GM10248 (cell line): Measurements from ENCODE around the gene DCDC2C.

ENCODE experiments used
- CTCF ChIA-PET: fragments of 300-600 bp; sonication (Branson Sonifier 250); formaldehyde crosslinking; extraction: SDS; loops from one replicate; lab custom pipeline; 2021; ENCODE audit warnings: antibody characterized with exemption; lab: Yijun Ruan, JAX
- POLR2A ChIA-PET: fragments of 350-650 bp; sonication (Branson Sonifier 250); formaldehyde crosslinking; extraction: SDS; loops from one replicate; lab custom pipeline; 2020; ENCODE audit warnings: antibody characterized with exemption; lab: Yijun Ruan, JAX
- DNase-seq: peaks from one replicate; pipeline ENCODE4 v3.0.0; 2012; ENCODE audit errors: extremely low spot score
- TF ChIP-seq, protein P1 (sequence below): IDR thresholded peaks from 2 replicates; pipeline ENCODE4 v1.5.1; 2012; ENCODE audit warnings: mild to moderate bottlenecking, low read depth; ENCODE audit errors: extremely low read depth, missing control alignments, control extremely low read depth

DCDC2C gene

DNA sequence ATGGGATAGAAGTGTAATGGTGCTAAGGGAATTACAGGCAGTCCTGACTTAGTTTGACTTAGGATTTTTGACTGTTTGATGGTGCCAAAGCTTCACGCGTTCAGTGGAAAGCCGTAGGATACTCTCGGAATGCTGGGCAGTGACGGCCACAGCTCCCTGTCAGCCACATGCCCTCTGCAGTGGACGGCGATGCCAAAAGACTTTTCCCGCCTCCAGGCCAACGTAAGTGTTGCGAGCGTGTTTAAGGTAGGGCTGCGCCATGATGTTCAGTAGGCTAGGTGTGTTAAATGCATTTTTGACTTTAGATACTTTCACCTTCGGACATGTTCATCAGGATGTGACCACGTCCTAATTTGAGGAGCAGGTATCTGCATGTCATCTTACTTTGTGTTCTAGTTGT lies 63.4 kb downstream of the DCDC2C start:
- DNase-seq = no peak
- POLR2A ChIA-PET = no interaction called here
- TF ChIP-seq, protein P1, sequence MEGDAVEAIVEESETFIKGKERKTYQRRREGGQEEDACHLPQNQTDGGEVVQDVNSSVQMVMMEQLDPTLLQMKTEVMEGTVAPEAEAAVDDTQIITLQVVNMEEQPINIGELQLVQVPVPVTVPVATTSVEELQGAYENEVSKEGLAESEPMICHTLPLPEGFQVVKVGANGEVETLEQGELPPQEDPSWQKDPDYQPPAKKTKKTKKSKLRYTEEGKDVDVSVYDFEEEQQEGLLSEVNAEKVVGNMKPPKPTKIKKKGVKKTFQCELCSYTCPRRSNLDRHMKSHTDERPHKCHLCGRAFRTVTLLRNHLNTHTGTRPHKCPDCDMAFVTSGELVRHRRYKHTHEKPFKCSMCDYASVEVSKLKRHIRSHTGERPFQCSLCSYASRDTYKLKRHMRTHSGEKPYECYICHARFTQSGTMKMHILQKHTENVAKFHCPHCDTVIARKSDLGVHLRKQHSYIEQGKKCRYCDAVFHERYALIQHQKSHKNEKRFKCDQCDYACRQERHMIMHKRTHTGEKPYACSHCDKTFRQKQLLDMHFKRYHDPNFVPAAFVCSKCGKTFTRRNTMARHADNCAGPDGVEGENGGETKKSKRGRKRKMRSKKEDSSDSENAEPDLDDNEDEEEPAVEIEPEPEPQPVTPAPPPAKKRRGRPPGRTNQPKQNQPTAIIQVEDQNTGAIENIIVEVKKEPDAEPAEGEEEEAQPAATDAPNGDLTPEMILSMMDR = no peak
- CTCF ChIA-PET = interaction anchor here (1.0 kb wide), 1 partner anchor 14 kb away, joined by 3 read pairs; no protein-coding TSS in a partner anchor

DNA sequence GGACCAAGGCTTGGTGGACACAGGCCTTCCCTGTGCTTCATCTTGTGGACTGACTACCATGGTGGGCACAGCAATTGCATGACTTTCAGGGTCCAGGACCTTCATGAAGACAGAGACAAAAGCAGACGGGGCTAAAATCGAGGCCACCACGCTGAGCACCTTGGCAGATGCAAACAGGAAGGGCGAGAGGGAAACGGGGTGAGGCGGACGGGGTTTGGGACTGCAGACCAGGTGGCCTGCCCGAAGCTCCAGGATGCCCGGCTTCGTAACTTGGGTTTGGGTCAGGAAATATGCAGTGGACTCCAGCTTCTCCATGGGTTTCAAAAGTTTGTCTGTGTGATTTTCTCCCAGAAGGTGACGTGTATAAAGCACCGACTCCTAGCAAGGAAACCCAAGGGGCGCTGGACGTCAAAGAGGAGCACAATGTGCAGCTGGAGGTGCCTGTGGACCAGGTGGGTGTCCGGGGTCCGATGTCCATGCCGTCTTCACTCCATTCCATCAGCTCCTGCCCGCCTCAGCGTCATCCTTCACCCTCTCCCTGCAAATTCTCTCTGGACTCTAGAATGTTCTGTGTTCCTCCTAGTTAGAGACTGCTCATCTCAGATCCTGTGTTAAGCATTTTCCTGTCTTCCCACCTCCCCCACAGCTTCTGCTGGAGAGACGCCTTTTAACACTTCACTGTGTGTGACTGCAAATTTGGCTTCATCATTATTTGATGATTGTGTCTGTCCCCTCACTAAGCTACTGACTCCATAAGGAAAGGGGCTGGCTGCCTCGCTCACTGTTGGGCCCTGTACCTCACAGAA lies 65.8 kb downstream of the DCDC2C start:
- no peak for DNase-seq
- ChIA-PET CTCF (interaction anchor here (2.1 kb wide), 1 partner anchor 11 kb away, joined by 10 read pairs; no protein-coding TSS in a partner anchor), POLR2A (no interaction called here)
- TF ChIP-seq, protein P1 = no peak

DNA sequence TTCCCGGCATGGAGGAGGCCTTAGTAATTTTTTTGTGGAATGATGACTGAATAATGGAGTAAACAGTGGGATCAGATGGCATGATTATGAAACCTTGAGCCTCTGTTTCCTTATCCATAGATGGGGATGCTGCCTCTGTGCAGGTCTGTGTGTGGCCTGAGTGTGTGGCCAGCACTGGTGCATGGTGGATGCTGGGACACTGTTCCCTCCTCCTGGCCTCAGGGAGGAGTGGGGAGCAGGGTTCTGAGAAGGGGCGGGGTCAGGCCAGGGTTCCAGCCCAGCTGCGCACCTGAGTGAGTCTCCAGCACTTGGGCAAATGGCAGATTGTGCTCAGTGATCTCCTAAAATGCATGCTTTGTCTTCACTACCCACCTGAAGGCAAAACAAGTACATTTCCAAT lies 66.4 kb downstream of the DCDC2C start:
- CTCF ChIA-PET = interaction anchor here (2.1 kb wide), 1 partner anchor 11 kb away, joined by 10 read pairs; no protein-coding TSS in a partner anchor
- POLR2A ChIA-PET = no interaction called here

DNA sequence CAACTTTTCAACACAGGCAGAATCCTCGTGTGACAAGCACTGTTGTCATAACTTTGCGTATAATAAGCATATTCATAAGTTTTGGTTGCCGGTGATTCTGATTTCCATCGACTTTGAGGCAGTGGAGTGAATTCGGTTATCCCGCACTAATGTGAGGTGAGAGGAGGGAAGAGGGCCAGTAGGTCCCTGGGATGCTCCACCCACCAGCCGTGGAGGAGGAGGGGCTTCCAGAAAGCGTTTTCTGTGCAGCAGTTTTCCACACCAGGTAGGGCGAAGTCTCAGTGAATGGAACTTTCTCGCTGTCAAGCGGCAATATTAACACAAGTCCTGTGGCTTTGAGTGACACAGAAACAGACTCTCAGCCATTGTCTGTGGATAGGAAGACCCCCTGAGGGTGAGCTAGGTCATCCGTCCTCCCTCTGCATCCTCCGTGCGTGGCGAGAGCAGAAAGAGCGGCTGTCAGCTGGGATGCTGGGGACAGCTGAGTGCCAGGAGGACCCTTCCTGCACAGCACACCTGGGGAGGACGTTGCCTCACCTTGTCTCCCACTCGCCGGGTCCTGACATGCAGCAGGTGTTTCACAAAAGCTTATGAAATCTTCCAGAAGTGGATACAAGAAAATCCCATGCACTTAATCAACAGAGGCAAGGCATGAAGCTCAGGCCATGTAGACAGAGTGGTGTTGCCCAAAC lies 67.5 kb downstream of the DCDC2C start:
- ChIA-PET POLR2A (no interaction called here), CTCF (no interaction called here)
- DNase-seq = no peak
- TF ChIP-seq, protein P1 = no peak

More for the DNA sequence above, 66.4 kb downstream of the DCDC2C start:
- no peak for DNase-seq
- TF ChIP-seq, protein P1 = no peak

DNA sequence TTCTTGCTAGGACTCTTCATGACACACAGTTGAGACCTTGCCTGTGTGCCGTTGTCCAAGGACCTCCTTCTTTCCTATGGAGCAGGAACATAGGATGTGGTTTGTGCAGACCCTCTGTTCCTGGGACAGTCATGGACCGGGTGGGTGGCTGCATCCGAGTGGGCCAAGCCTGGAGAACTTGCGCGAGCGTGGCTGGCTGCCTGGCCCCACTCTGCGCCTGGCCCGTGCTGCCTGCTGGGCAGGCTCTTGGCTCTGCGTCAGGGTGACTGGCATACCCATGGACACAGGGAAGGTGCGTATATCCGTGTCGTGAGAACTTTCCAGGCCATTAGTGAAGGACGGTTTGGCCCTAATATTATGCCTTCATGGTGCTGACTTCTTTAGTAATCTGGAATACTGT lies 68.2 kb downstream of the DCDC2C start:
- TF ChIP-seq, protein P1 = no peak
- CTCF ChIA-PET = no interaction called here
- POLR2A ChIA-PET = no interaction called here
- DNase-seq = no peak

DNA sequence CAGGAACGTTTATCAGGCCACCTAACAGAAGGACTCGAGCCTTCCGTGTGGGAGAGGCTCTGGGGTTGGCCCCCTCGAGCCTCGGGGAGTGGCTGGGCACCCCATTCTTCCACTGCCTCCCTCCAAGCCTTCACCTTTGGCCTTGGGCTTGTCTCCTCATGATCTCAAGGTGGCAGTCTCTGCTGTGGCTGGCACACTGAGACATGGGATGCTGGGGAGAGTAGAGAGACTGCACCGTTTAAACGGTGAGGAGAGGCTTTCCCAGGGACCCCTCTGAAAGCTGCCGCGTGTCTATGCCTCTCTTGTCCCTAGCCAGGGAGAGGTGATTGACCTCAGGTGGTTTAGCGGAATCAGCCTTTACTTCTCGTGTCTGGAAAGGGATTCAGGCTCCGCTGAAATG lies 71.0 kb downstream of the DCDC2C start:
- TF ChIP-seq, protein P1 = no peak
- ChIA-PET CTCF (interaction anchor here (1.6 kb wide), 1 partner anchor 9 kb away, joined by 5 read pairs; no protein-coding TSS in a partner anchor), POLR2A (no interaction called here)
- DNase-seq = no peak
